HAP-1 (cell line): Measurements from ENCODE around the gene RPTOR.

Experiments
- DNase-seq, 2 experiments: peaks; one replicate each; pipeline ENCODE4 v3.0.0-alpha.2; 2016 to 2020; ENCODE audit warnings: low spot score in 2 of 2
- H3K27me3 ChIP-seq: fragments of 250-450 bp; sonication (Bioruptor Pico); 2 replicates; pipeline ENCODE4 v1.5.1; 2020; ENCODE audit warnings: low read depth, mild to moderate bottlenecking, moderate library complexity
- H3K36me3 ChIP-seq: fragments of 250-450 bp; sonication (Bioruptor Pico); replicated peaks from 2 replicates; pipeline ENCODE4 v1.5.1; 2020; ENCODE audit warnings: mild to moderate bottlenecking
- H3K4me1 ChIP-seq: fragments of 250-450 bp; sonication (Bioruptor Pico); 2 replicates; pipeline ENCODE4 v1.5.1; 2020; ENCODE audit warnings: mild to moderate bottlenecking
- H3K4me3 ChIP-seq: fragments of 250-450 bp; sonication (Bioruptor Pico); 2 replicates; pipeline ENCODE4 v1.5.1; 2020; ENCODE audit warnings: mild to moderate bottlenecking, moderate library complexity
- H3K9me3 ChIP-seq: fragments of 250-450 bp; sonication (Bioruptor Pico); 2 replicates; pipeline ENCODE4 v1.5.1; 2020; ENCODE audit warnings: mild to moderate bottlenecking, moderate library complexity
- in situ Hi-C: fragments of 300-500 bp; cut with MboI; formaldehyde crosslinking; loops from 3 replicates; pipeline ENCODE4 v1.14.3; 2020; ENCODE audit warnings: low sequenced_read_pairs, inconsistent platforms, mixed read lengths

The RPTOR gene

DNA sequence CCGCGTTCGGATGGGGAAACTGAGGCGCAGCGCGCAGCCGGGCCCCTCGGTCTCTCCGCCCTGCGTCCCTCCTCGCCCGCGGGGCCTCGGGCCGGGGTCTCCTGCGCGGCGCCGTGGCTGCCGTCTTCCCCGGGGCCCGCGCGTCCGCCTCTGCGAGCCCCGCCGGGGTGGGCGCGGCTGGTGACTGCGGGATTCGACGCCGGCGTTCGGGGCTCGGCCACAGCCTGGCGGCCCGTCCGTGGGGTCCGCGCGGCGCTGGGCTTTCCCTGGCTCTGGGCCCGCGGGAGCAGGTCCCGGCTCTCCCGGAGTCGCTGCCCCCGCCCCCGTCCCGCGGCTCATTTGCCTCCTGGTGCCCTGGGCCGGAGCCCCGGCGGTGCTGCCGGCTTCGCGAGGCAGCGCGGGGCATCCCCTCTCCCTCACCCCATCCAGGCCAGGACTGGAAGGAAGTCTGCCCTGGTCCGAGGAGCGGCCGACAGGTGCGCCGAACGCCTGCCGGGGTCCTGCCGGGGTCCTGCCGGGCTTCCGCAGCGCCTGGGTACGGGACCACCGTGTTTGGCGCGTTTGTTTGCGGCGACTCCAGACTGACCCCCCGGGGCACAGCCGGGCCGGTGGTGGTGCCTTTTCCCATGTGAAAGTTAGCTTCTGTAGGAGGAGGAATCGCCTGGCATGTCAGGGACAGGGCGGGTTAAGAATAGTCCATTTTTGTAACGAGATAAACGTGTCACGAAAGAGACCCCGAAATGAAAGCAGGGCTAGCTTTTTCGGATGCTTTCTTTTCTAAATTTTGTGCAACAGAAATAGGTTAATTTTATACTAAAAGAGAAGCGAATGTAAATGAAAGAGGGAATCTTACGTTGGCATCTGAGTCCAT lies 447.7 kb downstream of the RPTOR start:
- no peak for DNase-seq
- no peaks in the 10 kb centered on the region for H3K4me1 ChIP-seq
- in situ Hi-C loops = no loop called here
- H3K9me3 ChIP-seq = no peaks in the 10 kb centered on the region
- no peaks in the 10 kb centered on the region for H3K27me3 ChIP-seq
- H3K4me3 ChIP-seq = peak overlapping the region; percentile 53
- peaks cover 14% of the 10 kb centered on the region; the same call in 1 of the 2 replicates for H3K36me3 ChIP-seq

DNA sequence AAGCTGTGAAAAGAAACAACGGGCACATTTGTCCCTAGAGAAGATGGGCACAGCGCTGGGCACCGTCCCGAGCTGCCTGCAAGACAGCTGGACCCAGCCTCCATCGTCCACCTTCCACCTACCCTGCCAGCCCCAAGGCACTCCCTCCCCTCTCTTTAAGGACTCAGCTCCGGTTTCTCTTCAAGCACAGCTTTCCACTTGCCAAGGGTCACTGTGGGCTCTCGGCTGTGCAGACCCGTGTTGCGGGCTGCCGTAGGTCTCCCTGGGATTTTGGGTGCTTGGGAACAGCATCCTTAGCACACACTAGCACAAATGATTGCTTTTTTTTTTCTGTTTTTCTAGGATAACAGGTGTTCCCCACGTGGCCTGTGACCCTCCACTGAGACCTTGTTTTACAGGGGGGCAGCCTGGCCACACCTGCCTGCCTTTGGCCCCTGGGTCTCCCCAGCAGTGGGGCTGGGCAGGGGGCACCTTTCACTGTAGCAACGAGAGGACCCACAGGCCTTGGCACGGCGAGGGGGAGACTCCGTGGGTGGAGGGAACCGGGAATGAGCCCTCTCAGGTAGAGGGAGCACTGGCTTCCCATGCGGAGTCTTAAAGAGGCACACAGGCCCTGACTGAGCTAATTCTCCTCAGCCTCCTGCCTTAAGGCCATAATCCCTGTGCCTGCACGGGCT lies 448.4 kb downstream of the RPTOR start:
- peaks cover 15% of the 10 kb centered on the region; the same call in 1 of the 2 replicates for H3K36me3 ChIP-seq
- H3K9me3 ChIP-seq = no peaks in the 10 kb centered on the region
- peak overlapping the region; percentile 53 for H3K4me3 ChIP-seq
- H3K27me3 ChIP-seq = no peaks in the 10 kb centered on the region
- no peaks in the 10 kb centered on the region for H3K4me1 ChIP-seq
- no peak for DNase-seq
- in situ Hi-C loops = no loop called here

DNA sequence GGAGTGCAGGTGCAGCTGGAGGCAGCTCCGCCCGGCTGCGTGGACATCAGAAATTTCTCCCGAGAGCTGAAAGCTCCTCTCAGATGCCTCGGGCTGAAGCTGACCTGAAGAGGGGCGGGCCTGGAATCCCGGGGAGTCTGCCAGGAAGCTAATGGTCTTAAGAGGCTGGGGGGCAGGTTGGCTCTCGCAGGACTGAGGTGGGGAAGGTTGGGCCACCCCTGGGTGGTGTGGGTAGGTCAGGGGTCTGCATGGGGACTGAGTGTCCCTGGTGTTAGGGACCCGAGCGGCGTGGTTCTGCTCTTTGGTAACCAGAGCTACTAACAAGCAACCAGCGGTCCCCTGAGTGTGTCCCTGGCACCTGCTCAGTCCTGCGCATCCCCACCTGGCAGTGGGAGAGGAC lies 450.5 kb downstream of the RPTOR start:
- Histone ChIP-seq H3K9me3 (no peaks in the 10 kb centered on the region), H3K4me3 (no peak overlapping the region), H3K27me3 (no peaks in the 10 kb centered on the region), H3K4me1 (no peaks in the 10 kb centered on the region), H3K36me3 (peaks cover 18% of the 10 kb centered on the region; the same call in 1 of the 2 replicates)
- in situ Hi-C loops = no loop called here
- no peak for DNase-seq

DNA sequence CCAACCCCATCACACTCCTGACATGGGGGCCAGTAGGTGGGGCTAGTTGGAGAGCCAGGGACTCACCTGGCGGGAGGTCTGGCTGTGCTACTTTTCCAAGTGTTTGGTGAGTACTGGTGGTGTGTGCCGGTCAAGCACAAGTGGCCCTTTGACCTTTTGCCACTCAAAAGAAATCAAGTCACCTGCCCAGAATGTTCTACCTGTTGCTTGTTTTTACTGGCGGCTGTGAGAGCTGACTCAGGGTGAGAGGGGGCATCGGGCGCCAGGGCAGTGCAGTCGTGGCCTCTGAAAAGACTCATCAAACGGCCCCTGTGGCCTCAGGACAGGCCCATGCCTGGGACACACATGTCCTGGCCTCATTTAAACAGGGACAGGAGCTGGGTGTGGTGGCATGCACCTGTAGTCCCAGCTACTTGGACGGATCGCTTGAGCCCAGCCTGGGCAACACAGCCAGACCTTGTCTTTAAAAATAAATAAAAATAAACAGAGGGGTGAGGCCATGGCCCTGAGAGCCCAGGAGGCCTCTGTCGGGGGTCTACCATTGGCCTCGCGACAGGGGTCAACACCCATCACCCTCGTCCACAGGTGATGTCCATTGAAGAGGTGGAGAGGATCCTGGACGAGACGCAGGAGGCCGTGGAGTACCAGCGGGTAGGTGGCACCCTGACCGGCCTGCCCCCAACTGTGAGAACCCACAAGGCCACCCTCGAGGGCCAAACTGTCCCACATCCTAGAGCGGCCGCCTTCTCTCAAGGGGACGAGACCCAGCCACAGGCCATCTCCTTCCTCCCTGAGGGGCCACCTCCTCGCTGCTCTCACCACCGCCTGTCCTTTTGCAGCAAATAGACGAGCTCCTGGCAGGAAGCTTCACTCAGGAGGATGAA lies 452.0 kb downstream of the RPTOR start:
- no peaks in the 10 kb centered on the region for H3K9me3 ChIP-seq
- no peak overlapping the region for H3K4me3 ChIP-seq
- no peaks in the 10 kb centered on the region for H3K27me3 ChIP-seq
- H3K36me3 ChIP-seq = peaks cover 18% of the 10 kb centered on the region; the same call in 1 of the 2 replicates
- H3K4me1 ChIP-seq = no peaks in the 10 kb centered on the region
- in situ Hi-C loops = no loop called here
- no peak for DNase-seq

DNA sequence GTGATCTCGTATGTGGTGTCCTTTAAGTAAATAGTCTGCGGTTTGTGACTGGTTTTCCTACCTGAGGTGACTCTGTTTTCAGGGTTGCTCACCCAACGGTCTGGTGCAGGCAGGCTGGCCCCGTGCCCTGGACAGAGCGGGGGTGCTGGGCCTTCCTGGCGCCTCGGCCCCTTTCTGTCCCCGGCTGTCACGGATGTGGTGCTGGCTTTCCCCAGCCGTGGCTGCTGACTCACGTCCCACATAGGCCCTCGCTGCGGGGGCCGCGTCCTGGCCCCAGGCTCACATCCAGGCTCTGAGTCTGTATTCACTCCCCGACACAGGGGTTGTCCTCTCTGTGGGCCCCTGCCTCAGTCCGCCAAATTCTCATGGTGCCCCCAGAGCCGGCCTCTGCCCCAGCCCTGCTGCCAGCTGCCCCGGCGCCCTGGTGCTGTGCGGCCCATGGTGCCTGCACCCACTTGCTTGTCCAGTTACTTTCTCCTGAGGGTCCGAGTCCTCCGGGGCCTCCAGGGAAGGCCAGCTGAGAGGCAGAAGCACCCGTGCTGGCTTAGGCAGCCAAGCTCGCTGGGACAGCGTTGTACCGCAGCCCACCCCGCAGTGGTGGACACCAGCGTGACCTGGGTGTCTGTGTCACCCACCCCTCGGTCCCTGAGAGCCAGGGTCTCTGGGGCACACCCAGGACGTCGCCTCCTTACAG lies 452.9 kb downstream of the RPTOR start:
- H3K4me1 ChIP-seq = no peaks in the 10 kb centered on the region; the same call in none of the 2 replicates
- H3K27me3 ChIP-seq = no peaks in the 10 kb centered on the region
- no peak for DNase-seq
- no peaks in the 10 kb centered on the region for H3K9me3 ChIP-seq
- H3K4me3 ChIP-seq = no peak overlapping the region
- peaks cover 18% of the 10 kb centered on the region; the same call in 1 of the 2 replicates for H3K36me3 ChIP-seq
- in situ Hi-C loops = no loop called here

DNA sequence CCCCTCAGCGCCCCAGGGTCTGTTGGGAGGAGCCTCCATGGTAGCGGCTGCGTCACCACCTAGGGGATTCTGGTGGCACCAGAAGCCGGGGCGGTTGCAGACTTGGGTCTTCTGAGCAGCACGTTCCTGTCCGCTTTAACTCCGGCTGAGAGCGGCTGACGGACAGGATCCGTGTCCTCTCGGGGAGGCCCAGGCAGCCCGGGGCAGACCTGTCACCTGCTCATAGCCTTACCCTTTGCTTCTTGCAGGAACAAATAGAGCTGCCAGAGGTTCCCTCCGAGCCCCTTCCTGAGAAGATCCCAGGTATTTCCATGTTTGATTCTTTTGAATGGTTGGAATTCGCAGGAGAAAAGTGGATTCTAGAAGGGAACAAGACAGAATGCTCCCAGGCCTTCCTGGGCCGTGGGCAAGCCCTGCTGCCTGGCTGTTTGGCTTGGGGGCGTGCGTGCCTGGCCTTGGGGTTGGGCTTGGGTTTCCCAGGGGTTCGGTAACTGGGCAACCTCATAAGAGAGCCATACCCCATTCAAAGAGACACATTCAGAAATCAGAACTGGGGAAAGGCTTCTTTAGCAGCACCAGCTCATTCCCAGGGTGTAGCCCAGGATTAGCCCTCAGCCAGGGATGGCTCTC lies 453.6 kb downstream of the RPTOR start:
- DNase-seq = no peak
- no peaks in the 10 kb centered on the region for H3K9me3 ChIP-seq
- no peak overlapping the region for H3K4me3 ChIP-seq
- H3K27me3 ChIP-seq = peaks cover 6% of the 10 kb centered on the region
- H3K36me3 ChIP-seq = peaks cover 18% of the 10 kb centered on the region; the same call in 1 of the 2 replicates
- H3K4me1 ChIP-seq = no peaks in the 10 kb centered on the region; the same call in none of the 2 replicates
- in situ Hi-C loops = no loop called here

DNA sequence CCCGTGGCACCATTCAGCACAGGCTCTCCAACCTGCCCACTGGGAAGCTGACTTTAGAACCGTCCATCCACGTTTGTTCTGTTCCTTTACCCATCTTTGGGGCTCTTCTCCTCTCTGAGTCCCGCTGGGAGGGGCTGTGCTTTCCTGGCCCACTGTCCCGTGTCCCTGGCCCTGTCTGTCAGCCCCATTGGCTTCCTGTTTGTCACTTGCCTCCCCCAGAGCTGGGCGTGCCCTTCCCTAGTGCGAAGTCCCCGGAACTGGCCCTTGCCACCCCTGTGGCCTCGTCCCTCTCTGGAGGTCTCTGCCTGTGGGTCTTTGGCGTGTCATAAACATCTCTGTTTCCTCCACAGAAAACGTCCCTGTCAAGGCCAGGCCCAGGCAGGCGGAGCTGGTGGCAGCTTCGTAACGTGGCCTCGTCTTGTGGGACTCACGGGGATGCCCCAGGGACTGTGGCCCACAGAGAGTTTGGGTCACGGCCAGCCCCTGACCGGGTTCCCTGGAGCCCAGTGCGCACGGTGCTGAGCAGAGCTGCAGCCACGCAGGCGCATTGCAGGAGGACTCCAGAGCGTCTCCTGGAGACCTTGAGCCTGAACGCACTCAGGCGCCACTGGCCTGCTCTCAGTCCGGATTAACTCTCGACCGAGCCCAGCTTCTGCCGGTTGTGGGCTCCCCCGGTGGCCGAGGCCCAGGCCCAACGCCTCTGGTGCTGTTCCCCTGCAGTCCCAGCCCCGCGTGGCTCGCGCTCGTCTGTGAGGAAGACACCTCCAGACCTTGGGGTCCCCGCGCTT lies 454.3 kb downstream of the RPTOR start:
- peaks cover 12% of the 10 kb centered on the region for H3K27me3 ChIP-seq
- in situ Hi-C loops = no loop called here
- no peaks in the 10 kb centered on the region; the same call in none of the 2 replicates for H3K4me1 ChIP-seq
- H3K4me3 ChIP-seq = no peak overlapping the region
- H3K36me3 ChIP-seq = peaks cover 18% of the 10 kb centered on the region; the same call in 1 of the 2 replicates
- DNase-seq = no peak
- H3K9me3 ChIP-seq = no peaks in the 10 kb centered on the region

DNA sequence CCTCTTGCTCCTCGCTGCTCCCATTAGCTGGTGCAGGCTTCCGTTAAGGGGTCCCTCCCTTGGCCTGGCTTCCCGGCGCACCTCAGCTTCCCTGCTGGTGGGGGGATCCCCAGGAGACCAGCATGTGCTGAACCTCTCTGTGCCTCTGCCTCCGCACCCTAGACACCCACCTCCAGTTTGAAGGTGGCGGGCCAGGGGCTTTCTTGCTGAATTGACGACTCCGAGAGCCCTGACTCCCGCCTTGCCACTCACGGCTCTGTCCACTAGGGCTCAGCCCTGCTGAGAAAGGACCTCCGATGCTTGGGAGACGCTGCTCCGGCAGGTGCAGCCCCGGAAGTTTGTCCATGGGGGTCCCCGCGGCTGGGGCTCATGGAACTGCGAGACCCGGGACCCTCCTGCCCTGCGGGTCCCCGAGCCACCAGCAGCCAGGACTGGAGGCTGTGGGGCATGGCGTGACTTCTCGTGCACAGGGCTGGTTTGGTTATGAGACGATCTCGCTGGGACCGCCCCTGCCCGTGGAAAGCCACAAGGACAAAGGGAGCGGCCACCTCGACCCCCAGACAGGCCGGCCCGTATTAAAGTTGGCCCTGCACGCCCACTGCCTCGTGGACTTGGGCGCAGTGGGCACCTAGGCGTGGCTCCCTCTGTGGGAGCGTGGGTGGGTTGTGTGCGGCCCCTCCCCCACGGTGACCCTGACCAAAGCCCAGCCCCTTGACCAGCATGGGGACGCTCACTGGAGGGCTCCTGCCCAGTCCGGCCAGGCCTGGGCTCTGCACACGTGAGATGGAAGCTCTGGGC lies 455.1 kb downstream of the RPTOR start:
- H3K9me3 ChIP-seq = no peaks in the 10 kb centered on the region
- H3K27me3 ChIP-seq = peaks cover 17% of the 10 kb centered on the region
- no peak overlapping the region for H3K4me3 ChIP-seq
- peaks cover 2% of the 10 kb centered on the region for H3K4me1 ChIP-seq
- in situ Hi-C loops = no loop called here
- H3K36me3 ChIP-seq = peaks cover 18% of the 10 kb centered on the region; the same call in 1 of the 2 replicates
- no peak for DNase-seq

DNA sequence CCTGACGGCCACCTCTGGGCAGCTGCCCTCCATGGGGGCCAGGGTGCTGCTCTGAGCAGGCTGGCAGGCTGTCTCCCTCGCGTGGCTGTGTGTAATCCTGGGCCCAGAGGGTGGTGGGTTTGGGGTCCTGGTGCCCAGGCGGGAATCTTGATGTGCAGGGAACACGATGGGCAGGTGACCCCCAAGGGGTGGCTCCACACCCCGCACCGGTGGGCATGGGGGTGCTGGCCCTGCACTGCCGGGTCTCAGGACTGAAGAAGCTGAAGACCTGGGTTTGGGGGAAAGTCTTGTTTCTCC lies 455.6 kb downstream of the RPTOR start:
- in situ Hi-C loops = no loop called here
- no peak for DNase-seq
- Histone ChIP-seq H3K36me3 (peaks cover 18% of the 10 kb centered on the region; the same call in 1 of the 2 replicates), H3K4me3 (no peak overlapping the region), H3K9me3 (no peaks in the 10 kb centered on the region), H3K27me3 (peaks cover 22% of the 10 kb centered on the region), H3K4me1 (peaks cover 2% of the 10 kb centered on the region)

DNA sequence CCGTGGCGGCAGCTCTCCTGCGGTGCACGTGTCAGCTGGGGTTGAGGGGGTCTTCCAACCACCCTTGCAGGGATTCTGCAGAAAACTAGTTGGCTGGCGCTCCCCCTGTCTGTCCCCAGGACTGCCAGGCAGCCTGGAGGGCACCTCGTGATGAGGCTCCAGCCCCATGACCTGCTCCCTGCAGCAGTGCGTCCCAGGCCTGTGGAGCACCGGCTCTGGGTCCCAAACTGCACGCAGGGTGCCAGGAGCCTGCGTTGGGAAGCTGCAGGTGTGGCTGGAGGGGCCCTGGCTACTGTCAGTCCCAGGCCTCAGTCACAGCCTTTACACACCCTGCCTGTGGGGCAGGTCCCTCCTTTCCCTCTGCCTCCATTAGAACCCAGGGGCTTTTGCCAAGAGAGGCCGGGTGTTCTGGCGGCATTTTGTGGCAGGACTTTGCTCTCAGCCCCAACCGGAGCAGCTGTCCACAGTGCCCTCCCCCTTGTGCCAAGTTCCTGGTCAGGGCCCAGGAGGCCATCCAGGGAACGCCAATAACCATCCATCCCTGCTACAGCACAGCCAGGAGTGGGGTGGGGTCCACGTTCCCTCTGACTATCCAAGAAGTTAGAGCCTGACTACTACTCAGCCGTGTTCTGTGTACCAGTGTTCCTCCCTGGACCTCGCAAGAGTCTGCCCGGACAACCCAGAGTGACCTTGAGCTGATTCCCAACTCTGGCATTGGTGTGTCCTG lies 456.2 kb downstream of the RPTOR start:
- peaks cover 13% of the 10 kb centered on the region; the same call in 1 of the 2 replicates for H3K36me3 ChIP-seq
- H3K9me3 ChIP-seq = no peaks in the 10 kb centered on the region
- in situ Hi-C loops = no loop called here
- H3K27me3 ChIP-seq = peaks cover 23% of the 10 kb centered on the region
- DNase-seq = no peak
- no peak overlapping the region for H3K4me3 ChIP-seq
- peaks cover 2% of the 10 kb centered on the region for H3K4me1 ChIP-seq

DNA sequence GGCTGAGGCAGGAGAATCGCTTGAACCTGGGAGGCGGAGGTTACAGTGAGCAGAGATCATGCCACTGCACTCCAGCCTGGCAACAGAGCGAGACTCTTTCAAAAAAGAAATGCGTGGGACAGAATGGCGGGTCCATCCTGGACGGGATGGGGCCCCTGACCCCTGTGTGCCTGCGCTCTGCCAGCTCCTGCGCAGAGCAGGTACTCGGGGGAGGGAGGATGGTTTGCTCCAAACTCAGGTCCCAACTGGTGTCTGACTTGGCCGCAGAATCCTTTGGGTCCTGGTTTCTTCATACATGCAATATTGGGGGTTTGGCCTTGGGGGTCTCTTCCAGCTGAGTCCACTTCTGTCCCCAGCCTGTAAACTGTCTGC lies 457.4 kb downstream of the RPTOR start:
- Histone ChIP-seq H3K27me3 (peaks cover 27% of the 10 kb centered on the region), H3K36me3 (peaks cover 4% of the 10 kb centered on the region; the same call in 1 of the 2 replicates), H3K4me1 (peaks cover 2% of the 10 kb centered on the region), H3K4me3 (no peak overlapping the region), H3K9me3 (no peaks in the 10 kb centered on the region)
- DNase-seq = no peak
- in situ Hi-C loops = no loop called here
